ENCODE measurements around the gene ZNF660.

The ZNF660 gene

DNA sequence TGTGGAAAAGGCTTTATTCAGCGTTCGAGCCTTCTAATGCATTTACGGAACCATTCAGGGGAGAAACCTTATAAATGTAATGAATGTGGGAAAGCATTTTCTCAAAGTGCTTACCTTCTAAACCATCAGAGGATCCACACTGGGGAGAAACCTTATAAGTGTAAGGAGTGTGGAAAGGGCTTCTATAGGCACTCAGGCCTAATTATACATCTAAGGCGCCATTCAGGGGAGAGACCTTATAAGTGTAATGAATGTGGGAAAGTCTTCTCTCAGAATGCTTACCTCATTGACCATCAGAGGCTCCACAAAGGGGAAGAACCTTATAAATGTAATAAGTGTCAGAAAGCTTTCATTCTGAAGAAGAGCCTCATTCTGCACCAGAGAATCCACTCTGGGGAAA is 57.6 kb downstream of the ZNF660 start:
- DNase-seq, result no peak

DNA sequence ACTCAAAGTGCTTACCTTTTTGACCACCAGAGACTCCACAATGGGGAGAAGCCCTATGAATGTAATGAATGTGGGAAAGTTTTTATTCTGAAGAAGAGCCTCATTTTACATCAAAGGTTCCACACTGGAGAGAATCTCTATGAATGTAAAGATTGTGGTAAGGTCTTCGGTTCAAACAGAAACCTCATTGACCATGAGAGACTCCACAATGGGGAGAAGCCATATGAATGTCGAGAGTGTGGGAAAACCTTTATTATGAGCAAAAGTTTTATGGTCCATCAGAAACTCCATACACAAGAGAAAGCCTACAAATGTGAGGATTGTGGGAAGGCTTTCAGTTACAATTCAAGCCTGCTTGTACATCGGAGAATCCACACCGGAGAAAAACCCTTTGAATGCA is 58.3 kb downstream of the ZNF660 start:
- DNase-seq, result no peak

DNA sequence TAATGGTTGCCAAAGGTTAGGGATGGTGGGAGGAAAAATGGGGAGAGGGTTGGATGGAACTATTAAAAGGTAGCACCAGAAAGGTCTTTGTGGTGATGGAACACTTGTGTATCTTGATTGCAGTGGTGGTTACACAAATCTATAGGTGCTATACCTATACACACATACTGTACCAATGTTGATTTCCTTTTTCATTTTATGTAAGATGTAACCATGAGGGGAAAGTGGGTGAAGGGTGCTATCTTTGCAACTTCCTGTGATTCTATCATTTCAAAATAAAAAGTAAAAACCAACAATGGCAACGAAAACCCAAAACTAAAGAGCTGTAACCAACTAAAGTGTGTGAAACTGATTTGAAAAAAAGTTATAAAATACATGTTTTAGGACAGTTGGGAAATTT is 63.0 kb downstream of the ZNF660 start:
- no peak for DNase-seq

DNA sequence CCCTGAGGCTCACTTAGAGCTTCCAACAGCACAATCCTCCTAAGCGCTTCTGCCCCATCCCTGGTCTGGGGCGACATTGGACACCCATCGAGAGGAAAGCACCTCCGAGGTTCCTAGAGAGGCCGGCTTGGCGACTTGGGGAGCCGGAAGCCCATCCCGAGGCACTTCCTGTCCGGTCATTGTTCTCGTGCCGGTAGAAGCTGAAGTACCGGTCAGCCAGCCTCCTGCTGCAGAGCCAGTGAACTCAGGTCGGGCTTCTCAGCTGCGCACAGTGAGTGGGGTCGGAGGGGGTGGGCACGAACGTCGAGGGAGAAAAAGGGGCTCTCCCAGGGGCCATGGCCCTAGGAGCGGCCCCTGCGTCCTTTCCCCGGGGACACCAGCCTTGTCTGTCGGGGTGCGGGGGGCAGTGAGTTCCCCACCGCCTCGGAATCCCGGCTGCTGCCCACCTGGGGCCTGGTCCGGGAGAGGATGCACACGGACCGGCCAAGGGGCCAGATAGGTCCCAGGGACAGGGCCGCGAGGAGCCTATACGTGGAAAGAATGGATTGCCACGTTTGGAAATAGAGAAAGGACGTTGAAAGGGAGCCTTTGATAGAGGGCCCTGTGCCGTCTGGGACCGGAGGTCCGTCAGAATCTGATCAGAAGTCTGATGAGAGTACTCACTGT is 63.9 kb downstream of the ZNF660 start, which contains the start of gene ZNF35:
Gene ZNF35, plus strand, starts transcription at position 169 of the 666 bp plus-strand sequence. CDS start 2,336 bp downstream, outside the sequence.
- peak; percentile 93 for DNase-seq

All from hematopoietic multipotent progenitor cell treated with erythropoietin and hydrocortisone succinate and interleukin-3 and kit ligand, for 6 days (in vitro differentiated cells).